H1 (cell line): ENCODE data around the gene PRMT9. TPM values are rescaled to one million over a fixed set of nuclear protein-coding genes. Genes with fewer than 3 reads are reported as not detected.

Source experiments
- polyA plus RNA-seq, 7 experiments: library from polyadenylated mRNA; depleted of rRNA in 3 of 7; stranded (reverse) in 5 of 7; unstranded in 2 of 7; fragments of >200 nt in 5 of 7; fragments of 200-250 nt in 2 of 7; gene quantifications; 1 replicate in 5 of 7; 2 replicates in 1 of 7; 4 replicates in 1 of 7; pipeline versions ENCODE4 v1.2.1 to v1.2.3, GENCODE V29; 2011 to 2013; ENCODE audit warnings: missing spikeins in 2 of 7, mixed read lengths in 2 of 7
- total RNA-seq: library from RNA; stranded (reverse); fragmentation: NEBNext Ultra II Directional; extraction: Animal tissue kit (Norgen Biotek cat#: 25700); gene quantifications from 2 replicates; pipeline ENCODE4 v1.2.1, GENCODE V29; 2021
- TF ChIP-seq, protein P1 (sequence below): fragments of 300-600 bp; sonication (generic); IDR thresholded peaks from 2 replicates; pipeline ENCODE4 v1.7.1; 2012; ENCODE audit warnings: low read length, moderate library complexity, mild to moderate bottlenecking, inconsistent platforms; ENCODE audit not compliant: insufficient replicate concordance

Gene PRMT9
- total and polyA plus RNA-seq, 2 of the 8 experiments (the other 6 are each of a cell fraction or from before 2014, with no cell fraction given), result 3.8 to 9.6 TPM

DNA sequence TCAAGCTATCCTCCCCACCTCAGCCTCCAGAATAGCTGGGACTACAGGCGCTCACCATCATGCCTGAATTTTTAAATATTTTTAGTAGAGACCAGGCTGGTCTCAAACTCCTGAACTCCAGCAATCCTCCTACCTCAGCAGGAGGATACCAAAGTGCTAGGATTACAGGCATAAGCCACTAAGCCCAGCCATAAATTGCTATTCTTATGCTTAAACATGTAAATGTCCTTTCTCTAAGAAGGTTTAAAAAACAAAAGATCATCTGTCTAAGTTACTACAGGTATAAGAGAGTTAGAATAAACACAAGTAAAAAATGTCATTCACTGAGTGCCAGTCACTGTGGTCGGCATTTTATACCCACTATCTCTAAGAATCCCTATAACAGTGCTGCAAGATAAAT, 28.3 kb downstream of the PRMT9 start (continued):
- TF ChIP-seq, protein P1, sequence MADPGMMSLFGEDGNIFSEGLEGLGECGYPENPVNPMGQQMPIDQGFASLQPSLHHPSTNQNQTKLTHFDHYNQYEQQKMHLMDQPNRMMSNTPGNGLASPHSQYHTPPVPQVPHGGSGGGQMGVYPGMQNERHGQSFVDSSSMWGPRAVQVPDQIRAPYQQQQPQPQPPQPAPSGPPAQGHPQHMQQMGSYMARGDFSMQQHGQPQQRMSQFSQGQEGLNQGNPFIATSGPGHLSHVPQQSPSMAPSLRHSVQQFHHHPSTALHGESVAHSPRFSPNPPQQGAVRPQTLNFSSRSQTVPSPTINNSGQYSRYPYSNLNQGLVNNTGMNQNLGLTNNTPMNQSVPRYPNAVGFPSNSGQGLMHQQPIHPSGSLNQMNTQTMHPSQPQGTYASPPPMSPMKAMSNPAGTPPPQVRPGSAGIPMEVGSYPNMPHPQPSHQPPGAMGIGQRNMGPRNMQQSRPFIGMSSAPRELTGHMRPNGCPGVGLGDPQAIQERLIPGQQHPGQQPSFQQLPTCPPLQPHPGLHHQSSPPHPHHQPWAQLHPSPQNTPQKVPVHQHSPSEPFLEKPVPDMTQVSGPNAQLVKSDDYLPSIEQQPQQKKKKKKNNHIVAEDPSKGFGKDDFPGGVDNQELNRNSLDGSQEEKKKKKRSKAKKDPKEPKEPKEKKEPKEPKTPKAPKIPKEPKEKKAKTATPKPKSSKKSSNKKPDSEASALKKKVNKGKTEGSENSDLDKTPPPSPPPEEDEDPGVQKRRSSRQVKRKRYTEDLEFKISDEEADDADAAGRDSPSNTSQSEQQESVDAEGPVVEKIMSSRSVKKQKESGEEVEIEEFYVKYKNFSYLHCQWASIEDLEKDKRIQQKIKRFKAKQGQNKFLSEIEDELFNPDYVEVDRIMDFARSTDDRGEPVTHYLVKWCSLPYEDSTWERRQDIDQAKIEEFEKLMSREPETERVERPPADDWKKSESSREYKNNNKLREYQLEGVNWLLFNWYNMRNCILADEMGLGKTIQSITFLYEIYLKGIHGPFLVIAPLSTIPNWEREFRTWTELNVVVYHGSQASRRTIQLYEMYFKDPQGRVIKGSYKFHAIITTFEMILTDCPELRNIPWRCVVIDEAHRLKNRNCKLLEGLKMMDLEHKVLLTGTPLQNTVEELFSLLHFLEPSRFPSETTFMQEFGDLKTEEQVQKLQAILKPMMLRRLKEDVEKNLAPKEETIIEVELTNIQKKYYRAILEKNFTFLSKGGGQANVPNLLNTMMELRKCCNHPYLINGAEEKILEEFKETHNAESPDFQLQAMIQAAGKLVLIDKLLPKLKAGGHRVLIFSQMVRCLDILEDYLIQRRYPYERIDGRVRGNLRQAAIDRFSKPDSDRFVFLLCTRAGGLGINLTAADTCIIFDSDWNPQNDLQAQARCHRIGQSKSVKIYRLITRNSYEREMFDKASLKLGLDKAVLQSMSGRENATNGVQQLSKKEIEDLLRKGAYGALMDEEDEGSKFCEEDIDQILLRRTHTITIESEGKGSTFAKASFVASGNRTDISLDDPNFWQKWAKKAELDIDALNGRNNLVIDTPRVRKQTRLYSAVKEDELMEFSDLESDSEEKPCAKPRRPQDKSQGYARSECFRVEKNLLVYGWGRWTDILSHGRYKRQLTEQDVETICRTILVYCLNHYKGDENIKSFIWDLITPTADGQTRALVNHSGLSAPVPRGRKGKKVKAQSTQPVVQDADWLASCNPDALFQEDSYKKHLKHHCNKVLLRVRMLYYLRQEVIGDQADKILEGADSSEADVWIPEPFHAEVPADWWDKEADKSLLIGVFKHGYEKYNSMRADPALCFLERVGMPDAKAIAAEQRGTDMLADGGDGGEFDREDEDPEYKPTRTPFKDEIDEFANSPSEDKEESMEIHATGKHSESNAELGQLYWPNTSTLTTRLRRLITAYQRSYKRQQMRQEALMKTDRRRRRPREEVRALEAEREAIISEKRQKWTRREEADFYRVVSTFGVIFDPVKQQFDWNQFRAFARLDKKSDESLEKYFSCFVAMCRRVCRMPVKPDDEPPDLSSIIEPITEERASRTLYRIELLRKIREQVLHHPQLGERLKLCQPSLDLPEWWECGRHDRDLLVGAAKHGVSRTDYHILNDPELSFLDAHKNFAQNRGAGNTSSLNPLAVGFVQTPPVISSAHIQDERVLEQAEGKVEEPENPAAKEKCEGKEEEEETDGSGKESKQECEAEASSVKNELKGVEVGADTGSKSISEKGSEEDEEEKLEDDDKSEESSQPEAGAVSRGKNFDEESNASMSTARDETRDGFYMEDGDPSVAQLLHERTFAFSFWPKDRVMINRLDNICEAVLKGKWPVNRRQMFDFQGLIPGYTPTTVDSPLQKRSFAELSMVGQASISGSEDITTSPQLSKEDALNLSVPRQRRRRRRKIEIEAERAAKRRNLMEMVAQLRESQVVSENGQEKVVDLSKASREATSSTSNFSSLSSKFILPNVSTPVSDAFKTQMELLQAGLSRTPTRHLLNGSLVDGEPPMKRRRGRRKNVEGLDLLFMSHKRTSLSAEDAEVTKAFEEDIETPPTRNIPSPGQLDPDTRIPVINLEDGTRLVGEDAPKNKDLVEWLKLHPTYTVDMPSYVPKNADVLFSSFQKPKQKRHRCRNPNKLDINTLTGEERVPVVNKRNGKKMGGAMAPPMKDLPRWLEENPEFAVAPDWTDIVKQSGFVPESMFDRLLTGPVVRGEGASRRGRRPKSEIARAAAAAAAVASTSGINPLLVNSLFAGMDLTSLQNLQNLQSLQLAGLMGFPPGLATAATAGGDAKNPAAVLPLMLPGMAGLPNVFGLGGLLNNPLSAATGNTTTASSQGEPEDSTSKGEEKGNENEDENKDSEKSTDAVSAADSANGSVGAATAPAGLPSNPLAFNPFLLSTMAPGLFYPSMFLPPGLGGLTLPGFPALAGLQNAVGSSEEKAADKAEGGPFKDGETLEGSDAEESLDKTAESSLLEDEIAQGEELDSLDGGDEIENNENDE, result peak; percentile 40
